ENCODE results near the gene MYO16.

The MYO16 gene

DNA sequence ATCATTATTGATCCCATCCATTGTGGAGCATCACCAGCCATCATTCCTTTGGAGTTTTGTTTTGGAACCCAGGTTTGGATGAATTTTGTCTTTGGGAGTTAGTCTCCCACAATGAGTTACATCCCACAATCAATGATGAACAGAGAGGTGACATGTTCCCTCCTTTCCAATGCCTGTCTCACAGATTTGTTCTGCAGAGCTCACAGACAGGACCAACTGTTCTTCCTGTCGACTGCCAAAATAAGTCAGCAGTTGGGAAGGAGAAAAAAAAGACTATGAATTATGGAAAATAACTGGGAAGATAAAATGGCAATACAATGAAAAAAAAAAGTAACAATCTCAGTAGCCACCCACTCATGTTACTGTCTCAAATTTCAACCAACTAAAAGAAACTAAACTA, 489.1 kb downstream of the MYO16 start:
- no peak for DNase-seq (ENCODE audit: low spot score)
- TF ChIP-seq, protein P1, sequence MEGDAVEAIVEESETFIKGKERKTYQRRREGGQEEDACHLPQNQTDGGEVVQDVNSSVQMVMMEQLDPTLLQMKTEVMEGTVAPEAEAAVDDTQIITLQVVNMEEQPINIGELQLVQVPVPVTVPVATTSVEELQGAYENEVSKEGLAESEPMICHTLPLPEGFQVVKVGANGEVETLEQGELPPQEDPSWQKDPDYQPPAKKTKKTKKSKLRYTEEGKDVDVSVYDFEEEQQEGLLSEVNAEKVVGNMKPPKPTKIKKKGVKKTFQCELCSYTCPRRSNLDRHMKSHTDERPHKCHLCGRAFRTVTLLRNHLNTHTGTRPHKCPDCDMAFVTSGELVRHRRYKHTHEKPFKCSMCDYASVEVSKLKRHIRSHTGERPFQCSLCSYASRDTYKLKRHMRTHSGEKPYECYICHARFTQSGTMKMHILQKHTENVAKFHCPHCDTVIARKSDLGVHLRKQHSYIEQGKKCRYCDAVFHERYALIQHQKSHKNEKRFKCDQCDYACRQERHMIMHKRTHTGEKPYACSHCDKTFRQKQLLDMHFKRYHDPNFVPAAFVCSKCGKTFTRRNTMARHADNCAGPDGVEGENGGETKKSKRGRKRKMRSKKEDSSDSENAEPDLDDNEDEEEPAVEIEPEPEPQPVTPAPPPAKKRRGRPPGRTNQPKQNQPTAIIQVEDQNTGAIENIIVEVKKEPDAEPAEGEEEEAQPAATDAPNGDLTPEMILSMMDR (IDR thresholded peaks at IDR 0.05; ENCODE audit: poor library complexity, severe bottlenecking): no peak

DNA sequence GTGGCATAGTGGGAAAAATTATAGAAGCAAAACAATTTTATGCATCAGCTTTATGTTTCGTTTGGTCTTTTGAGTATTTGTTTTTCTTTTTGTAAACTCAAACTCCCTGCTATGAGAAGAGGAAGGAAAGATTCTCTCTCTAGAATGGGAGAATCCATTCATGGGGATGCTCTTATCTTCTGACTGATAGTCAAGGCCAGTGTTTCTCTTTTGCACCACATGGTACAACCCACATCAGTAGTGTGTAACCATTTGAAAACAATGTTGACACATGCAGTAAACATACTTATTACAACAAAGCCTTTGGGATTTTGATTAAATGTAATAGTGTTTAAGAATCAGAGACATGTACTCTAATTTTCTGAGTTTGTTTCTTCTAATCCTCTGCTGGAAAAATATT, 490.5 kb downstream of the MYO16 start:
- ATAC-seq (ENCODE audit: low read depth) (no peak), DNase-seq (ENCODE audit: low spot score) (no peak)
- H3K36me3 ChIP-seq (ENCODE audit: low read depth): no peaks in the 10 kb centered on the region
- no peaks in the 10 kb centered on the region for H3K9me3 ChIP-seq (ENCODE audit: severe bottlenecking)
- H3K4me3 ChIP-seq (ENCODE audit: severe bottlenecking): no peak overlapping the region
- no peak overlapping the region for H3K27ac ChIP-seq (ENCODE audit: poor library complexity, severe bottlenecking)
- TF ChIP-seq, protein P1 (IDR thresholded peaks at IDR 0.05; ENCODE audit: poor library complexity, severe bottlenecking): no peak
- H3K4me1 ChIP-seq (ENCODE audit: insufficient read depth, poor library complexity, severe bottlenecking): no peaks in the 10 kb centered on the region
- H3K27me3 ChIP-seq (ENCODE audit: insufficient read depth, poor library complexity, severe bottlenecking): no peaks in the 10 kb centered on the region

More for the DNA sequence above, 489.1 kb downstream of the MYO16 start:
- ATAC-seq (ENCODE audit: low read depth): no peak
- H3K27me3 ChIP-seq (ENCODE audit: insufficient read depth, poor library complexity, severe bottlenecking): no peaks in the 10 kb centered on the region
- no peak overlapping the region for H3K27ac ChIP-seq (ENCODE audit: poor library complexity, severe bottlenecking)
- H3K36me3 ChIP-seq (ENCODE audit: low read depth): no peaks in the 10 kb centered on the region
- H3K9me3 ChIP-seq (ENCODE audit: severe bottlenecking): no peaks in the 10 kb centered on the region
- H3K4me1 ChIP-seq (ENCODE audit: insufficient read depth, poor library complexity, severe bottlenecking): no peaks in the 10 kb centered on the region
- no peak overlapping the region for H3K4me3 ChIP-seq (ENCODE audit: severe bottlenecking)

DNA sequence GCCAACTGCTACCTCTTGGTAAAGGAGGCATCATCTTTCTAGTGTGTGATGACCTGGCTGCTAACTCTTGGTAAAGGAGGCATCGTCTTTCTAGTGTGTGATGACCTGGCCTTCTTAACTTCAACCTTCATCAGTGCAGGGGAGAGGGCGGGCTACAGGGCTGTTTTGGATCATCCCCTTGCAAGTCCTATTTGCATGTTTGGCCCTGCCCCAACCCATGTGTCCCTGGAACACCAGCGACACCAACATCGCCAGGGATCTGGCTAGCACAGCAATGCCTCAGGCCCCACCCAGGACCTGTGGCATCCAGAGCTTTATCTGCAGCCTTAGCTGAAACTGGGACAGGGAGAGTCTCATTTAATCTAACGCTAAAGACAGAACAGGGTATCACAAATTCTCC, 492.4 kb downstream of the MYO16 start:
- no peak for ATAC-seq (ENCODE audit: low read depth)
- H3K36me3 ChIP-seq (ENCODE audit: low read depth): no peaks in the 10 kb centered on the region
- H3K27ac ChIP-seq (ENCODE audit: poor library complexity, severe bottlenecking): no peak overlapping the region
- H3K4me1 ChIP-seq (ENCODE audit: insufficient read depth, poor library complexity, severe bottlenecking): no peaks in the 10 kb centered on the region
- no peak overlapping the region for H3K4me3 ChIP-seq (ENCODE audit: severe bottlenecking)
- no peaks in the 10 kb centered on the region for H3K27me3 ChIP-seq (ENCODE audit: insufficient read depth, poor library complexity, severe bottlenecking)
- H3K9me3 ChIP-seq (ENCODE audit: severe bottlenecking): no peaks in the 10 kb centered on the region
- no peak for DNase-seq (ENCODE audit: low spot score)
- TF ChIP-seq, protein P1 (IDR thresholded peaks at IDR 0.05; ENCODE audit: poor library complexity, severe bottlenecking): no peak

DNA sequence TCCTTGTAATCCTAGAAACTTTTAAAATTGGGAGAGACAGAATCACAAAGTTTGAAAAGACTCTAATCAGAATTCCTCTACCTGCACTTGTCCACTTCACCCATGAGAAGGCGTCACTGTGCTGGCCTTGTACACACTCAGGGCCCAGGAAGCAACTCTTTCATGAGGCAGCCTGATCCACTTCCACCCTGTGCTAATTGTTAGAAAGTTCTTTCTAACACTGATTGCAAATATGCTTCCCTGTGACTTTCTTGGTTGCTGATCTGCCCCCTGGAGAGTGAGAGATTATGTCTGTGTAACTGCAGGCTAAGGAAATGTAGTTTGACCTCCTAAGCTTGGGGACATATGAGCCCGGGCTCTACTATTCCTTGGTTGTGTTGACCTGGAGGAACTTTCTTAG, 494.6 kb downstream of the MYO16 start:
- no peaks in the 10 kb centered on the region for H3K4me1 ChIP-seq (ENCODE audit: insufficient read depth, poor library complexity, severe bottlenecking)
- no peaks in the 10 kb centered on the region for H3K27me3 ChIP-seq (ENCODE audit: insufficient read depth, poor library complexity, severe bottlenecking)
- no peaks in the 10 kb centered on the region for H3K36me3 ChIP-seq (ENCODE audit: low read depth)
- DNase-seq (ENCODE audit: low spot score) (no peak), ATAC-seq (ENCODE audit: low read depth) (no peak)
- H3K4me3 ChIP-seq (ENCODE audit: severe bottlenecking): no peak overlapping the region
- TF ChIP-seq, protein P1 (IDR thresholded peaks at IDR 0.05; ENCODE audit: poor library complexity, severe bottlenecking): no peak
- H3K27ac ChIP-seq (ENCODE audit: poor library complexity, severe bottlenecking): no peak overlapping the region
- no peaks in the 10 kb centered on the region for H3K9me3 ChIP-seq (ENCODE audit: severe bottlenecking)

DNA sequence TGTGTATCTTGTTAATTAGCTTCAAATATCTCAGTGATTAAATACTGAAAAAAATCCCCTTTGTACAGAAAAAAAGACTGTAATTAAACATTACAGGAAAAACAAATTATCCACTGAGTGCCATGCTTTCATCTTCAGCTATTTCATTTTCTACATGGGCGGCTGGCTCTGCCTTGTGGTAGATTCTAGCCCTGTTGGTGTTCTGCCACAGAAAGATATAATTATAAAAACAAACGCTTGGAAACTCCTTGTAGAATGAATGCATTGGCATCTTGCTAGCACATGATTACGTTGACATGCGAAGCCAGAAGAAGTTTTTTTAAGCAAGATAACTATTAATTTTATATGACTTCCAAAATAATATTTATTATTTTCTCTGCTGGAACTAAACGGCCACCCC, 496.8 kb downstream of the MYO16 start:
- DNase-seq (ENCODE audit: low spot score) (no peak), ATAC-seq (ENCODE audit: low read depth) (no peak)
- Histone ChIP-seq H3K27ac (ENCODE audit: poor library complexity, severe bottlenecking) (no peak overlapping the region), H3K4me3 (ENCODE audit: severe bottlenecking) (no peak overlapping the region), H3K9me3 (ENCODE audit: severe bottlenecking) (no peaks in the 10 kb centered on the region), H3K4me1 (ENCODE audit: insufficient read depth, poor library complexity, severe bottlenecking) (no peaks in the 10 kb centered on the region), H3K36me3 (ENCODE audit: low read depth) (no peaks in the 10 kb centered on the region), H3K27me3 (ENCODE audit: insufficient read depth, poor library complexity, severe bottlenecking) (no peaks in the 10 kb centered on the region)
- TF ChIP-seq, protein P1 (IDR thresholded peaks at IDR 0.05; ENCODE audit: poor library complexity, severe bottlenecking): no peak
